Activated T-cell treated with anti-CD3 and anti-CD28 coated beads, Interleukin-2, amount 50 U/mL, for 4 hours (primary cell): ENCODE results near the gene BMP7. TPM values are rescaled to one million over a fixed set of nuclear protein-coding genes. Genes with fewer than 3 reads are reported as not detected.

Experiments
- ATAC-seq, 2 donors: fragments of 200-7000 bp; cut with Tn5 transposase; one replicate each; pipeline ENCODE4 v1.10.0; 2021
- DNase-seq: peaks from one replicate; pipeline ENCODE4 v3.0.0-alpha.2; 2020
- H3K27me3 Mint-ChIP-seq: one replicate; pipeline ENCODE4 v1.8.0; 2021; ENCODE audit warnings: low read depth, mixed read lengths
- H3K36me3 Mint-ChIP-seq: one replicate; pipeline ENCODE4 v1.8.0; 2022; ENCODE audit warnings: mixed read lengths; ENCODE audit not compliant: insufficient read depth
- H3K4me1 Mint-ChIP-seq: one replicate; pipeline ENCODE4 v1.8.0; 2021; ENCODE audit warnings: low read depth, mixed read lengths
- H3K4me3 Mint-ChIP-seq: one replicate; pipeline ENCODE4 v1.8.0; 2021; ENCODE audit warnings: mild to moderate bottlenecking, moderate library complexity, mixed read lengths
- H3K9me3 Mint-ChIP-seq: one replicate; pipeline ENCODE4 v1.8.0; 2021; ENCODE audit warnings: mixed read lengths
- total RNA-seq, 3 donors: library from RNA; stranded (reverse); gene quantifications; one replicate each; pipeline ENCODE4 v1.2.1, GENCODE V29; 2021

Gene BMP7
- under 1 TPM in 1 of 3 donors, not detected in 2; 0.08 TPM for total RNA-seq

GRCh38 chr20:57266291-57267157 lies at the start of gene BMP7:
Gene BMP7 (minus strand): TSS chr20:57266641. CDS start chr20:57266122, 519 bp downstream.
- ATAC-seq (peak in 1 of 2 donors; percentile 16), DNase-seq (no peak)
- Mint-ChIP-seq H3K27me3 (peaks cover 79% of the 10 kb centered on the region), H3K36me3 (no peaks in the 10 kb centered on the region), H3K4me1 (peaks cover 2% of the 10 kb centered on the region), H3K9me3 (no peaks in the 10 kb centered on the region), H3K4me3 (no peak within 1 kb of the TSS)

DNA sequence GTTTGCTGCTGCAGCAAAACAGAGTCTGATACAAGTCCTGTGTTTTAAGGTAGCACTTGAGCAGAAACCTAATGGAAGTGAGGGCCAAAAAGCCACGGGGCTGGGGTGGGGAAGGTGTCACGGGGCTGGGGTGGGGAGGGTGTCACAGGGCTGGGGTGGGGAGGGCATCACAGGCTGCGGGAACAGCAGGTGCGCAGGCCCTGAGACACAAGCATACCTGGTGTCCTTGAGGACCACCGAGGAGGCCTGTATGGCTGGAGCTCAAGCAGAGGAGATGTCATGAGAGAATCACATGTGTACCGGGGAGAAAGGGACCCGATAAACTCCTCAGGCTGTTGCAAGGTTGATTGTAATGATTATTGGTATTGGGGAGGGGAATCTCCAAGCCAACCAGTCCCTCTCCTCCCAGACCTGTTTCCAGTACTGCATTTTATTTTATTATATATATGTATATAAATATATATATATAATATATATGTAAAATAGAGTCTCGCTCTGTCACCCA lies 49.6 kb upstream of the BMP7 start:
- Mint-ChIP-seq H3K4me3 (no peak overlapping the region), H3K4me1 (no peaks in the 10 kb centered on the region), H3K36me3 (no peaks in the 10 kb centered on the region), H3K9me3 (no peaks in the 10 kb centered on the region), H3K27me3 (peaks cover 9% of the 10 kb centered on the region)
- no peak for DNase-seq
- ATAC-seq = no peak

DNA sequence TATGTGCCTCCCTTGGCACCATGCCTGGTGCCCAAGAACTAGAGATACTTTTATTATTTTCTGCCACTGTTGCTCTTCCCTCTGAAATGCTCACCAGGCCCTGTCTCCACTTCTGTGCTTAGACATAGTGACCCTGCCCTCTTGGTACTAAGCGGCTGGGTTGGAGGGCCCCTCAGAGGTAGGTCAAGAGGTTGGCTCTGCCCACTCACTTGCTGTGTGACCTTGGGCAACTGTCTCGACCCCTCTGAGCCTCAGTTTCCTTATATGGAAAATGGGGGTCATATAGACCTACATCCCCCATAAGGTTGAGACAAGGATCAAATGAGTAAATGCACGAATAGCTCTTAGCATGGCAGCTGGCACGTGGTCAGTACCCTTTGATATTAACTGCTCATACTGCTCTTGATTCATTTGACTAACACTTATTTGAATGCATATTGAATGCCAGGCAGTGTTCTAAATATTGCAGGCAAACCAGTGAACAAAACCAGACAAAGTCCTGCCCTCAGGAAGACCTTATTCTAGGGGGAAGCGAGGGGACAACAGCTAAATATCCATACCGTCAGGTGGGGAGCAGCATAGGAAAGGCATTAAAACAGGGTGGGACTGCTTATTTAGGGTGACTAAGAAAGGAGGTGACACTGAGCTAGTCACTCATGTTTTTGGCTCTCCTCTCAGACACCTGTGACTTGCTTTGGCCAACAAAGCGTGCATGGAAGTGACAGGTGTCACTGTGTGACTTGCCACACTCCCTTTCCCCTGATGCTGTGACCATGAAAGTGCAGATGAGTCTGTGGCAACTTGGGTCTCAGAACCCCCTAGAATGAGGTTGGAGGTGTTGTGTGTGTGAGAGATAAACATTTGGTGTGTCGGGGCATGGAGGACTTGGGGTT lies 48.9 kb upstream of the BMP7 start:
- ATAC-seq = no peak
- Mint-ChIP-seq H3K9me3 (no peaks in the 10 kb centered on the region), H3K4me1 (no peaks in the 10 kb centered on the region)

DNA sequence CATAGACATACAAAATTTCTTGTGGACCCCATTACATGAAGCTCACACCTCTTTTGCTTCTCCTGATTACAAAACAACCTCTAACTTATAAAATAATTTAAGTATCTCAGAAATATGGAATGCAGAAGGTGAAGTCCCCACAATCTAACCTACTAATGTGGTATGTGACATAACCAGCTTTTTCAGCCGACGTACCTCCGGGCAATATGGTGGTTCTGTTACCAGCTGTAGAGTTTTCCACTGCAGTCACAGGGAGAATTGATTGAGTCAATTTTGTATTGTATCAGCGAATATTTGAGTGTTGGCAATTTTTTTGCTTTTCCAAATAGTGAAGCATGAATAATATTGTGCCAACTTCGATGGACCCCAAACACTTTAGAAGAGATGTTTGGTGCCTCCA lies 47.5 kb upstream of the BMP7 start:
- Mint-ChIP-seq H3K27me3 (no peaks in the 10 kb centered on the region), H3K4me1 (no peaks in the 10 kb centered on the region), H3K4me3 (no peak overlapping the region), H3K9me3 (no peaks in the 10 kb centered on the region), H3K36me3 (no peaks in the 10 kb centered on the region)
- ATAC-seq (no peak), DNase-seq (no peak)

More for the DNA sequence above, 48.9 kb upstream of the BMP7 start:
- no peak for DNase-seq
- Mint-ChIP-seq H3K36me3 (no peaks in the 10 kb centered on the region), H3K4me3 (no peak overlapping the region), H3K27me3 (peaks cover 8% of the 10 kb centered on the region)

DNA sequence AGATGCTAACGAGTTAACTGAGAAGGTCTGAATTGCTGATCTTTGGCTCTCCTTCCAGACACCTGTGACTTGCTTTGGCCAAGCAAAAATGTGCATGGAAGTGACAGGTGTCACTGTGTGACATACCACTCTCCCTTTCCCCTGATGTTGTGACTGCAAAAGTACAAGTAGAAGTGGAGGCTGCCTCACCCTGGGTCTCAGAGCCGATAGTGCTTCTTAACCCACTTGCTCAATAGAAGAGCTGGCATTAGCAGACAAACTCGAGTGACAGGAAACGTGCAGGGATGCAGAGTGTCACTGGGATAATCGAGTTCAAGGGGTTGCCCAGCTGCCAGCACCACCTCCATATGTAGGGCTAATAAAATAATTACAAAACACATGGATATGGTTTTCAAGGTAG lies 46.8 kb upstream of the BMP7 start:
- Mint-ChIP-seq H3K36me3 (no peaks in the 10 kb centered on the region), H3K4me1 (no peaks in the 10 kb centered on the region), H3K9me3 (no peaks in the 10 kb centered on the region), H3K27me3 (peaks cover under 1% of the 10 kb centered on the region), H3K4me3 (no peak overlapping the region)
- ATAC-seq = no peak
- DNase-seq = no peak

GRCh38 chr20:57312138-57312537 lies 45.7 kb upstream of the BMP7 start:
- Mint-ChIP-seq H3K36me3 (no peaks in the 10 kb centered on the region), H3K27me3 (peaks cover 3% of the 10 kb centered on the region), H3K9me3 (no peaks in the 10 kb centered on the region), H3K4me3 (no peak overlapping the region), H3K4me1 (no peaks in the 10 kb centered on the region)
- DNase-seq (no peak), ATAC-seq (no peak)

GRCh38 chr20:57310821-57311514 lies 44.5 kb upstream of the BMP7 start:
- Mint-ChIP-seq H3K36me3 (no peaks in the 10 kb centered on the region), H3K27me3 (peaks cover 7% of the 10 kb centered on the region), H3K9me3 (no peaks in the 10 kb centered on the region), H3K4me1 (no peaks in the 10 kb centered on the region), H3K4me3 (no peak overlapping the region)
- no peak for ATAC-seq
- DNase-seq = no peak

DNA sequence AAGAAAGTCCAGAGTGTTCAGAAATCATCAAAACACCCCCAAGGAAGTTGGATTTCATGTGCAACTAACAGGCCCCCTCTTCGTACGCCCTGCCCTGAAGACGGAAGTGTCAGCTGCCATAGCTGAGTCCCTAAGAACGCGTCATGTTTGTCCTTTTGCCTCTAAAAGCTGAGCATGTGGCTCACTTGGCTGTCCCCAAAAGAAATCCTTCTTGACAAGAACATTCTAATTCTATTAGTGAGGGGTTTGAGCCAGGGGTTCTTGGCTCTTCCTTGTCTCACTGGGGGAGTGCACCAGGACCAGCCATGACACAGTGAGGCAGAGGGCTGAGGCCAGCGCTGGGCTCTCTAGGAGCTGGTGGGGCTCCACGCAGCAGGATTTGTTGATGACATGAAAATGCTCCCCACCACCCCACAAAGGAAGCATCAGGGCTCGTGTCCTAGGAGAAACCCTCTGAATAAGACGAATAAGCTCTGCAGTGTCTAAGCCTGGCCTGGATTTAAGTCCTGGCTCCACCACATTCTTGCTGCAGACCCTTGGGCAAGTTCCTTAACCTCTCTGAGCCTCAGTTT lies 43.2 kb upstream of the BMP7 start:
- no peak for DNase-seq
- no peak for ATAC-seq
- no peaks in the 10 kb centered on the region for H3K9me3 Mint-ChIP-seq
- H3K36me3 Mint-ChIP-seq = no peaks in the 10 kb centered on the region
- peaks cover 10% of the 10 kb centered on the region for H3K27me3 Mint-ChIP-seq
- no peak overlapping the region for H3K4me3 Mint-ChIP-seq
- H3K4me1 Mint-ChIP-seq = no peaks in the 10 kb centered on the region

DNA sequence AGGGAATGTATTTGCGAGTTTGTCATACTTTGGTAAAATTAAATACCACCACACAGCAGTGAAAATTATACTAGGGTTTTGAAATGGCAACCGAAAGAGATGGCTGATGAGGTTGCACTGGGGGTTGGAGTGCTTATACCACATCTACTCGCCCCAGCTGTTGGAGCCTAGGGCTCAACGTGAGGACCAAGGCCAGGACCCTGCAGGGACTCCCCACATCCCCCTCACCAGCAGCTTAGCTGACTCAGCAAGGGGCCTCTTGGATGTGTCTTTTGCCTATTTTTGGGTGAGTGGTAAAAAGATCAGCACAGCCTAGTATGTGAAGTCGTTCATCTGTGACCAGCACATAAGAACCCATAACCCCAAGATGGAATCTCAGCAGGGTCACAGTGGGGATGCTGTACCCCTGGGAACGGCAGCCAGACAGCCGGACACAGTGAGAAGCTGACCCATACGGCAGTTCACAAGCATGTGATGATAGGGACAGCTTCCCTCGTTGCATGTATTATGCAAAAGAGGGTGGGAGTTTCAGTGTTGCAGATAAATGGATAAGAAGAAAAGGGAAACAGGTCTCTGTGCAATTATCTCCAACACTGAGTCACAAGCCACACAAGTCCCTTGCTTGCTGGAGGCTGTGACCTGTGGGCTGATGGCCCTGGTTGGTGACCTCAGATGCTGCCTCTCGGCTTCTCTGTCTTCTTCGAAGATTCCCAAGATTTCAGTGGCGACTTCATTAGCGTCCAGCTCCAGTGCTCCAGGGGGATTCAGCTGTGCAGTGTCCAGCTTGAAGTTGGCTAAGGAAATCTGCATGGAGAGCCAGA lies 42.2 kb upstream of the BMP7 start:
- Mint-ChIP-seq H3K27me3 (peaks cover 10% of the 10 kb centered on the region), H3K9me3 (no peaks in the 10 kb centered on the region), H3K36me3 (no peaks in the 10 kb centered on the region), H3K4me1 (no peaks in the 10 kb centered on the region), H3K4me3 (no peak overlapping the region)
- ATAC-seq = no peak
- DNase-seq = no peak

DNA sequence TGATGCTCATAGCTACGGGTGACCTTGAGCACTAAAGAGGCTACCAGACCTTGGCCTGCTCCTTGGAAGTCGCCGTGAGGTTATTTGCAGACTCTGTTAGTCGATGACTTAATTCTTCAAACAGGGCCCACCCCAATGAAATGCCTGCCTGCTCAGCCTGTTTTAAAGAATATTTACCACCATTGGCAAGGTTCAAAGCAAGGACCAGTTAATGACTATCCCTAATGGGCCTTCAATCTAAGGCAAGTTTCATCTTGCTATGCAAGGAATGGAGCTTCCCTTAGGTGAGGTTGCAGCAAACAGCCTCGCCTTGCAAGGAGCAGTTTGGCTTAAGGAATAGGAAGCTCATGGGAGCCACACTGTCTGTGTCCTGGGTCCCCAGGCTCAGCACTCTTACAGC lies 40.3 kb upstream of the BMP7 start:
- DNase-seq = no peak
- H3K4me3 Mint-ChIP-seq = no peak overlapping the region
- no peaks in the 10 kb centered on the region for H3K4me1 Mint-ChIP-seq
- ATAC-seq = no peak
- H3K27me3 Mint-ChIP-seq = peaks cover 10% of the 10 kb centered on the region
- H3K9me3 Mint-ChIP-seq = no peaks in the 10 kb centered on the region
- no peaks in the 10 kb centered on the region for H3K36me3 Mint-ChIP-seq

- Mint-ChIP-seq H3K9me3 (no peaks in the 10 kb centered on the region), H3K36me3 (no peaks in the 10 kb centered on the region), H3K27me3 (peaks cover 6% of the 10 kb centered on the region), H3K4me3 (no peak overlapping the region), H3K4me1 (no peaks in the 10 kb centered on the region)
- DNase-seq = no peak
- no peak for ATAC-seq
Measured at GRCh38 chr20:57301026-57301425, 34.6 kb upstream of the BMP7 start.

- ATAC-seq (no peak), DNase-seq (no peak)
- Mint-ChIP-seq H3K4me3 (no peak overlapping the region), H3K9me3 (no peaks in the 10 kb centered on the region), H3K4me1 (no peaks in the 10 kb centered on the region), H3K27me3 (peaks cover 8% of the 10 kb centered on the region), H3K36me3 (no peaks in the 10 kb centered on the region)
Measured at GRCh38 chr20:57298457-57298856, 32.0 kb upstream of the BMP7 start.

- H3K4me1 Mint-ChIP-seq = no peaks in the 10 kb centered on the region
- no peak for ATAC-seq
- no peak overlapping the region for H3K4me3 Mint-ChIP-seq
- no peak for DNase-seq
- no peaks in the 10 kb centered on the region for H3K36me3 Mint-ChIP-seq
- H3K9me3 Mint-ChIP-seq = no peaks in the 10 kb centered on the region
- H3K27me3 Mint-ChIP-seq = peaks cover 32% of the 10 kb centered on the region
Measured at GRCh38 chr20:57294550-57294949, 28.1 kb upstream of the BMP7 start.
